ENCODE results near the gene PPM1E. TPM values are rescaled to one million over a fixed set of nuclear protein-coding genes. Genes with fewer than 3 reads are reported as not detected.

PPM1E gene
- total and polyA plus RNA-seq, 2 experiments from 2014 or later, result not detected

- no peak for TF ChIP-seq EZH2 (IDR thresholded peaks at IDR 0.05; ENCODE audit: insufficient read depth, poor library complexity, severe bottlenecking)
- TF ChIP-seq EZH2phosphoT487 (IDR thresholded peaks at IDR 0.05; ENCODE audit: insufficient read depth, low read depth), result no peak
- Histone ChIP-seq H3K36me3 (ENCODE audit: low read depth) (peaks cover 7% of the 10 kb centered on the region), H3K4me2 (ENCODE audit: unreplicated experiment) (no peak overlapping the region), H3K27me3 (replicated peaks; ENCODE audit: insufficient read depth) (no peaks in the 10 kb centered on the region), H2AFZ (no peak overlapping the region), H3K9me2 (ENCODE audit: insufficient read depth) (no peaks in the 10 kb centered on the region), H3K9me3 (ENCODE audit: low read depth) (no peaks in the 10 kb centered on the region), H3K4me3 (no peak overlapping the region), H3F3A (ENCODE audit: insufficient read depth) (no peaks in the 10 kb centered on the region), H3K79me2 (ENCODE audit: insufficient read depth) (no peaks in the 10 kb centered on the region), H3K27ac (no peak overlapping the region), H3K4me1 (ENCODE audit: insufficient read depth) (no peaks in the 10 kb centered on the region), H3K9ac (no peak overlapping the region), H4K20me1 (ENCODE audit: insufficient read depth) (no peaks in the 10 kb centered on the region)
- 15 to 19% methylated on average over 1 of the region's 1 CpG for whole genome bisulfite sequencing, 2 experiments (ENCODE audit: low coverage in 1 of 2, low lambda C conversion rate in 2 of 2, missing lambda C conversion rate in 2 of 2)
- DNase-seq, result no peak
- in situ Hi-C loops (cut with MboI), result no loop called here
Measured at GRCh38 chr17:59026176-59026939, 270.7 kb downstream of the PPM1E start.

- 72 to 75% methylated on average over 4 of the region's 4 CpGs for WGBS, 2 experiments (ENCODE audit: low coverage in 1 of 2, low lambda C conversion rate in 2 of 2, missing lambda C conversion rate in 2 of 2)
- Histone ChIP-seq H3K9ac (no peak overlapping the region), H3K27ac (no peak overlapping the region), H3K9me3 (ENCODE audit: low read depth) (no peaks in the 10 kb centered on the region), H3K36me3 (ENCODE audit: low read depth) (peaks cover 12% of the 10 kb centered on the region), H3K79me2 (ENCODE audit: insufficient read depth) (no peaks in the 10 kb centered on the region), H3K4me3 (no peak overlapping the region), H2AFZ (no peak overlapping the region), H3F3A (ENCODE audit: insufficient read depth) (no peaks in the 10 kb centered on the region), H3K4me1 (ENCODE audit: insufficient read depth) (no peaks in the 10 kb centered on the region), H3K9me2 (ENCODE audit: insufficient read depth) (no peaks in the 10 kb centered on the region), H4K20me1 (ENCODE audit: insufficient read depth) (no peaks in the 10 kb centered on the region), H3K27me3 (replicated peaks; ENCODE audit: insufficient read depth) (no peaks in the 10 kb centered on the region), H3K4me2 (ENCODE audit: unreplicated experiment) (no peak overlapping the region)
- TF ChIP-seq EZH2 (IDR thresholded peaks at IDR 0.05; ENCODE audit: insufficient read depth, poor library complexity, severe bottlenecking), result no peak
- TF ChIP-seq EZH2phosphoT487 (IDR thresholded peaks at IDR 0.05; ENCODE audit: insufficient read depth, low read depth), result no peak
- in situ Hi-C loops (cut with MboI), result no loop called here
- no peak for DNase-seq
Measured at GRCh38 chr17:59027750-59028149, 272.1 kb downstream of the PPM1E start.

DNA sequence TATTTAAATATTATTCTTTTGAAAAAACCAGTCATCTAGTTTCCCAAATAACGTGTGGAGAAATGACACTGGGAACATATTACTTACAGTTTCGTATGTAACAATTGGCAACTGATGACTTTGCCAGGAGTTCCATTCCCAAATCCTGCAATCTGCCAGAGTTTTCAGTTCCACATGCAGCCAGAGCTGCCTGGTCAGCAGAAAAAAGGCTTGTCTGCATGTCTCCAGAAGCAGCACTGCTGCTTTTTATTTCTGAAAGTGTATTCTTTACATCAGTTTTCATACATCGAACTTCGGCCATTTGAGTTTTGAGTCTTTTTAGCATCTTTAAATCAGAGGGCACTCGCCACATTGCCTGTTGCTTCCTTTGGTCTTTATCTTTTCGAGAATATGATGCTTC, 272.7 kb downstream of the PPM1E start:
- Histone ChIP-seq H3K27ac (no peak overlapping the region), H3K4me2 (ENCODE audit: unreplicated experiment) (no peak overlapping the region), H3K27me3 (replicated peaks; ENCODE audit: insufficient read depth) (no peaks in the 10 kb centered on the region), H3K4me3 (no peak overlapping the region), H3K36me3 (ENCODE audit: low read depth) (peaks cover 12% of the 10 kb centered on the region), H3F3A (ENCODE audit: insufficient read depth) (no peaks in the 10 kb centered on the region), H3K9ac (no peak overlapping the region), H3K9me2 (ENCODE audit: insufficient read depth) (no peaks in the 10 kb centered on the region), H3K9me3 (ENCODE audit: low read depth) (no peaks in the 10 kb centered on the region), H3K4me1 (ENCODE audit: insufficient read depth) (no peaks in the 10 kb centered on the region), H2AFZ (no peak overlapping the region), H4K20me1 (ENCODE audit: insufficient read depth) (no peaks in the 10 kb centered on the region), H3K79me2 (ENCODE audit: insufficient read depth) (no peaks in the 10 kb centered on the region)
- in situ Hi-C loops (cut with MboI), result no loop called here
- 81 to 85% methylated on average over 6 of the region's 6 CpGs for WGBS, 2 experiments (ENCODE audit: low coverage in 1 of 2, low lambda C conversion rate in 2 of 2, missing lambda C conversion rate in 2 of 2)
- TF ChIP-seq EZH2 (IDR thresholded peaks at IDR 0.05; ENCODE audit: insufficient read depth, poor library complexity, severe bottlenecking), result no peak
- DNase-seq, result no peak

GRCh38 chr17:59030811-59031210, 275.2 kb downstream of the PPM1E start:
- H3K79me2 ChIP-seq (ENCODE audit: insufficient read depth), result no peaks in the 10 kb centered on the region
- no peaks in the 10 kb centered on the region for H3K9me3 ChIP-seq (ENCODE audit: low read depth)
- no peak overlapping the region for H3K4me2 ChIP-seq (ENCODE audit: unreplicated experiment)
- no peak overlapping the region for H2AFZ ChIP-seq
- H3K9me2 ChIP-seq (ENCODE audit: insufficient read depth), result no peaks in the 10 kb centered on the region
- H3K27ac ChIP-seq, result no peak overlapping the region
- no peaks in the 10 kb centered on the region for H4K20me1 ChIP-seq (ENCODE audit: insufficient read depth)
- H3K9ac ChIP-seq, result no peak overlapping the region
- H3F3A ChIP-seq (ENCODE audit: insufficient read depth), result no peaks in the 10 kb centered on the region
- H3K4me3 ChIP-seq, result no peak overlapping the region
- in situ Hi-C loops (cut with MboI), result no loop called here
- H3K27me3 ChIP-seq (replicated peaks; ENCODE audit: insufficient read depth), result no peaks in the 10 kb centered on the region
- H3K36me3 ChIP-seq (ENCODE audit: low read depth), result peaks cover 14% of the 10 kb centered on the region
- TF ChIP-seq EZH2phosphoT487 (IDR thresholded peaks at IDR 0.05; ENCODE audit: insufficient read depth, low read depth) (no peak), EZH2 (IDR thresholded peaks at IDR 0.05; ENCODE audit: insufficient read depth, poor library complexity, severe bottlenecking) (no peak)
- H3K4me1 ChIP-seq (ENCODE audit: insufficient read depth), result no peaks in the 10 kb centered on the region
- WGBS, 2 experiments (ENCODE audit: low coverage in 1 of 2, low lambda C conversion rate in 2 of 2, missing lambda C conversion rate in 2 of 2), result 93% methylated on average over 1 of the region's 1 CpG
- DNase-seq, result no peak

Small RNA genes within 50 kb of the gene (small RNA-seq; reads per million reads assigned to genes)
- gene AC025521.1 (ENCODE audit: low read depth, low replicate concordance) (not detected), gene RF00017 (ENCODE audit: low read depth, low replicate concordance) (not detected), gene RNU6-518P (ENCODE audit: low read depth, low replicate concordance) (not detected)

Other genes starting within 250 kb of the PPM1E start
- gene MTMR4, start 241.2 kb upstream of the PPM1E start, total RNA-seq (2014; rRNA removed; shearing (Covaris generic)), result 19.6 and 20.4 TPM in 2 replicates
- gene MTMR4, start 241.2 kb upstream of the PPM1E start, polyA plus RNA-seq (2016; fragmentation: Nextera tagmentation; extraction: Ambion mirVana), result 8.0 and 8.2 TPM in 2 replicates
- not detected in 2 replicates for gene TEX14, start 63.8 kb upstream of the PPM1E start, total RNA-seq (2014; rRNA removed; shearing (Covaris generic))
- gene TEX14, start 63.8 kb upstream of the PPM1E start, polyA plus RNA-seq (2016; fragmentation: Nextera tagmentation; extraction: Ambion mirVana), result 0.15 TPM in 1 of 2 replicates, not detected in the other
- 17.2 and 23.4 TPM in 2 replicates for gene RAD51C, start 63.3 kb upstream of the PPM1E start, total RNA-seq (2014; rRNA removed; shearing (Covaris generic))
- gene RAD51C, start 63.3 kb upstream of the PPM1E start, polyA plus RNA-seq (2016; fragmentation: Nextera tagmentation; extraction: Ambion mirVana), result 40.2 and 45.8 TPM in 2 replicates